OCI-LY1 (cell line): Measurements from ENCODE around the gene PAFAH2.

Source experiments
- EZH2 ChIP-seq: fragments of 200-600 bp; sonication (generic), shearing (Covaris generic); IDR thresholded peaks from 2 replicates; pipeline ENCODE4 v1.8.0; 2017; ENCODE audit warnings: borderline replicate concordance, mixed run types, mild to moderate bottlenecking, antibody characterized with exemption, low read length, moderate library complexity, mixed read lengths
- TF ChIP-seq, protein P1 (sequence below): fragments of 200-600 bp; sonication (generic), shearing (Covaris generic); IDR thresholded peaks from 2 replicates; pipeline ENCODE4 v1.5.1; 2017; ENCODE audit warnings: mild to moderate bottlenecking, antibody characterized with exemption, low read length, moderate library complexity, mixed read lengths

DNA sequence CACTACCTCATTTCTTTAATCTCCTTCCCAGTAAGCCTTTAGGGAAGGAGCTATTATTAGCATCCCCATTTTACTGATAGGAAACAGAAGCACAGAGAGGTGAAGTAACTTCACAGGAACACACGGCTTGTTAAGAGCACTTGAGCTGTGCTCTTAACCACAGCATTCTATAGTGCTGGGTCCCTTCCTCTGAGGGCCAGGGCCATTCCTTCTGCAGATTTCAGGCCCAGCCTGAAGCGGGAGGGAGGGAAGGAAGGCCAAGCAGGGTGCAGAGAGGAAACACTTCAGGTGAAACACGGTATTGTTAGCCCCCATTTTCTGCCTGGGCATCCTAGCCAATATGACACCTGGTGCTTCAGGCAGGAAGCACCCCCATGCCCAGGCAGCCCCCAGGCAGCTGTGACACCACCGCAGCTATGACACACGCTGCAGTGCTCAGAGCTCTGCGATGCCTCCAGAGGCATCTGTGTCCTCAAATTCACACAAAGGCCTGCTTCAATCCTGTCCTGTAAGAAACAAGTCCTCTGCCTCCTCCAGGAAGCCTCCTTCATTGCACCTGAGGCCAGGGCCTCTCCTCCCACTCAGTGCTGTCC, 19.2 kb upstream of the PAFAH2 start:
- TF ChIP-seq, protein P1, sequence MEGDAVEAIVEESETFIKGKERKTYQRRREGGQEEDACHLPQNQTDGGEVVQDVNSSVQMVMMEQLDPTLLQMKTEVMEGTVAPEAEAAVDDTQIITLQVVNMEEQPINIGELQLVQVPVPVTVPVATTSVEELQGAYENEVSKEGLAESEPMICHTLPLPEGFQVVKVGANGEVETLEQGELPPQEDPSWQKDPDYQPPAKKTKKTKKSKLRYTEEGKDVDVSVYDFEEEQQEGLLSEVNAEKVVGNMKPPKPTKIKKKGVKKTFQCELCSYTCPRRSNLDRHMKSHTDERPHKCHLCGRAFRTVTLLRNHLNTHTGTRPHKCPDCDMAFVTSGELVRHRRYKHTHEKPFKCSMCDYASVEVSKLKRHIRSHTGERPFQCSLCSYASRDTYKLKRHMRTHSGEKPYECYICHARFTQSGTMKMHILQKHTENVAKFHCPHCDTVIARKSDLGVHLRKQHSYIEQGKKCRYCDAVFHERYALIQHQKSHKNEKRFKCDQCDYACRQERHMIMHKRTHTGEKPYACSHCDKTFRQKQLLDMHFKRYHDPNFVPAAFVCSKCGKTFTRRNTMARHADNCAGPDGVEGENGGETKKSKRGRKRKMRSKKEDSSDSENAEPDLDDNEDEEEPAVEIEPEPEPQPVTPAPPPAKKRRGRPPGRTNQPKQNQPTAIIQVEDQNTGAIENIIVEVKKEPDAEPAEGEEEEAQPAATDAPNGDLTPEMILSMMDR = no peak
- TF ChIP-seq EZH2 = no peak
